NOMO-1 treated with DMSO at 0.1 percent for 48 hours (cell line): ENCODE results near the gene VASH2.
"Not testable (repeated sequence)": the region's sequence is repeated elsewhere in the genome, so short reads cannot be mapped to it uniquely, and the experiment has no call there.

Source experiments
- DNase-seq: peaks from one replicate; lab custom pipeline; 2025; ENCODE audit not compliant: unreplicated experiment; lab: John Stamatoyannopoulos, UW

VASH2 gene

DNA sequence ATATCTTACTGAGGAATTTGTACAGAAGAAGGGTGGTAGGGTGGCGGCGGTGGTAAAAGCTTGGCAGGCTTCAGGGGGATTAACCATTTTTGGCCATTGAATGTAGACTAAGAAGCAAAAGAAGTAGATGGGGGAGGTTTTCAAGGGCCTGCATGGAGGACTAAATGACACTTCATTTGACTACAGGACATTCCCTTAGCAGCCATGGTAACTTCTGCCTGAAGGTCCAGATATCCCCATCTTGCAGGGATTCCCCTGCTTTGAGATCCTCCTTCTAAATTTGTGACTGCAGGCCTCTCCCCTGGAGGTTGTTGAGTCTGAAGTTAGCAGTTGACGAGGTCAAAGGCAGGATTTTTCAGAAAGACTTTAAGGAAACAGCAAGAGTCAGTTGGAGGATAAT lies 4.8 kb downstream of the VASH2 start:
- DNase-seq = no peak

DNA sequence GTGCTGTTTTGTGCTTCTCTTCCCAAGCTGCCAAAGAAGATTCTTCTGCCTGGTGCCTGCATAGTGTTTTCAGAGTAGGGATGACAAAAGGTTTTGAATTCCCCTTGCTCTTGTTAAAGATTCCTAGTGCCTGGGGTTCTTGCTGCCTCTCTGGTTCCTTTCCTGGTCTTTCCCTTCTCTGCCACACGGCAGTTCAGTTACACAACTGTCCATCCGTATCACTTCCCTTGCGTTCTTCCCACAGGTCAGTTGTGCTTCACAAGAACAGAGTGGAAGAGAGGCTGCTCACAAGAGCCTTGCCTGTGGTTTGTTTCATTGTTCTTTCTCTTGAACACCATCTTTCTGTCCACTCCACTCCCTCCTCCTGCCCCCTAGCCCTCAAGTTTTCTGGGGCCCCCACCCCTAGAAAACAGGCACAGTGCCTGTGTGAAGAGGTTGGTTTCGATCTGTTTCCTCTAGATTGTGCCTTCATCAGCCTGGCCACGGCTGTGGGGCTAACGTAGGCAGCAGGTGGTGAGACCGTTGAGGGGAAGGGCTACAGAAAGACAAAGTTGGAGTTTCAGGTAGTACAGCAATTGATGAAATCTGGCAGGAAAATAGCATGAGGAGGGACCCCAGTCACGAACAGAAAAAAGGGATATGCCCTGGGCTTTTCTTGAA lies 5.8 kb downstream of the VASH2 start:
- DNase-seq = no peak

DNA sequence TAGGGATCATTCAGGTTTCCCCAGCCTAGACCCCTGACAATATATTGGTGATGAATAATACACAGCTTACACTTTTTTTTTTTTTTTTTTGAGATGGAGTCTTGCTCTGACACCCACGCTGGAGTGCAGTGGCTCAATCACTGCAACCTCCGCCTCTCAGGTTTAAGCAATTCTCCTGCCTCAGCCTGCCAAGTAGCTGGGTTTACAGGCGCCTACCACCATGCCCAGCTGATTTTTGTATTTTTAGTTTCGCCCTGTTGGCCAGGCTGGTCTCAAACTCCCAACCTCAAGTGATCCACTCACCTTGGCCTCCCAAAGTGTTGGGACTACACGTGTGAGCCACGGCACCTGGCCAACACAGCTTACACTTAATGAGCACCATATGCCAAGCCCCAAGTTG lies 7.2 kb downstream of the VASH2 start:
- no peak for DNase-seq

DNA sequence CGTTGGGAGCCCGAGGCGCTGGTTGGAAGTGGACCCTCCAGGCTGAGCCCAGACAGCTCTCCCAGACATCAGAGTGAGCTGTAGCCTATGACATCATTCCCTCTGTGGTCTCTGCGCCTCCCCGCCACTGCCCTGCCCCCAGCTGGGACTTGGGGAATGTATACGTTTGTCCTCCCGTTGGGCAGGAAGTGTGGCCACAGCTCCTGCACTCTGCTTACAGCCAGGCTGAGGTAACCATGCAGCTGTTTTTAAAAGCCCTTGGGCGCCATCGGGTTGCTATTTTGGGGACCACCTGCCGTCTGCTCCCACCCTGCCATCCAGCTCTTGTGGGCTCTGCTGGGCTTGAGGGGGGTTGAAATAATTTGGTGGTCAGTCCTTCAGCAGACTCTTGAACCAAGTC lies 7.8 kb downstream of the VASH2 start:
- DNase-seq = no peak

DNA sequence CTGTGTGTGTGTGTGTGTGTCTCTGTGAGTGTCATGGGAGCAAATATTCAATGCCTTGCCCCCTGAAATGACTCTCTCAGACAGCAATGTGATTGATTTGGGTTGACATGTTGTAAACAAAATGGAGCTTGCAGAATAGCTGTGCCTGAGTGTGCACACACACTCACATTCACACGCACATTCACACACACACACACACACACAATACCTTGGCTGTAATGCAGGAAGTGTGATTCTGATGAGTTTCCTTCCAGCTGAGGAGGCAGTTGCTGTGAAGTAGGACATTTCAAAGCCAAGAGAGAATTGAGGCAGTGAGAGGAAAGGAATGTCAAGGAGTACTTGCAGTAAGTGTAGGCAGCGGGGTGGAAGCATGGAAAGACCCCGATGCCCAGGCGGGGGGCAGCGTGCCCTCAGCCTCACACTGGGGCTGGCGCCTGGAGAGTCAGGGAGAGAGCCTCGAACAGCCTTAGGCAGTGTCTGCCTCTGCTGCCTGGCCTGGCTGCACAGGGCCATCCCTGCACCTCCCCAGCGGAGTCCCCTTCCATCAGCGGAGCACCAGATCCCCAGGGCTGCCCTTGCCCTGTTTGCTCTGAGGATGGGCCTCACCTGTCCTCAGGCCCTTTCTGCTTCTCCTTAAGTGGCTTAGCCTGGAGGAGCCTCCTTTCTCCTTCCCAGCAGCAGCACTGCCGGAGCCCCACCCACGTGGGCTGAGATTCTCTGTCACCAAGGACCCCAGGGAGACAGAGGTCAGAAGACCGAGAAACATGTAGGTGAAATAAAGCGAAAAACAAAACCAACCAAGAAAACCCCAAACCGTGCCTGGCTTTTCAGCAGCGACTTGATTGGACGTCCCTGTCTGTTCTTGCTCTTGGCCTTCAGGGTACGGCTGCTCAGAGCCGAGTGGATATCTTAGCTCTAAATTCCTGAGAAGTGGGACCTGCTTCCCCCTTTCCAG lies 9.2 kb downstream of the VASH2 start:
- no peak for DNase-seq

DNA sequence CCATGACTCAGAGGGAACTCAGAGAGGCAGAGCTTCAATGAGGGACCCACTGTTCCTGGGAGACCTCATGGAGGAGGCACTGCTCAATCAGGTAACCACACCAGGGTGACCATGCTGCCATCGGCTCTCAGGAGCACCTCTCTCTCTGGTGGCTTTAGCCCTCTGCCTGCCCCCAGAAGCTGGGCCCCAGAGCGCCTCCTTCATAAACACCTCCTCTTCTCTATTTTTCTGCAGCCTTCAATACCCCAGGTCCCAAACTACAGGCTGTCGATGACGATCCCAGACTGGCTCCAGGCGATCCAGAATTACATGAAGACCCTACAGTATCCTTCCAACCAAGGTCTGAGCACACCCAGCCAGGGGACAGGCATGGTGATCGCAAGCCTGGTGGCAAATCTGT lies 10.6 kb downstream of the VASH2 start:
- no peak for DNase-seq

DNA sequence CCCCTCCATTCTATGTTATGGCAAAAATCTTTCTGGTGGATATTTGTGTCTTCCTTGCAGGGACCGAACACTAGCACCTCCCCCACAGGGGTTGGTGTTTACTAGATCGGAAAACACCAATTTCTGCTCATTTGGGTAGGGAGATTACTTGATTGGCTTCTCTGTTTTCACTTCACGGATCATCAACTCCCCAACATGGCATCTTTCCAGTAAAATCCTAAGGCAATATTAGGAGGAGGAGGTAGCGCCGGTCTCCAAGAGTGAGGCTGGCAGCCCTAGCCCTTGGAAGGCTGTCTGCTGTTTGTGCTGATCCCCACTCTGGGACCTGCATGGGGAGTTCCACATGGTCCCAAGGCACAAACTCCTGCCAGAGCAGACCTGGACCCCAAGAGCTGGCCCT lies 12.2 kb downstream of the VASH2 start:
- no peak for DNase-seq

DNA sequence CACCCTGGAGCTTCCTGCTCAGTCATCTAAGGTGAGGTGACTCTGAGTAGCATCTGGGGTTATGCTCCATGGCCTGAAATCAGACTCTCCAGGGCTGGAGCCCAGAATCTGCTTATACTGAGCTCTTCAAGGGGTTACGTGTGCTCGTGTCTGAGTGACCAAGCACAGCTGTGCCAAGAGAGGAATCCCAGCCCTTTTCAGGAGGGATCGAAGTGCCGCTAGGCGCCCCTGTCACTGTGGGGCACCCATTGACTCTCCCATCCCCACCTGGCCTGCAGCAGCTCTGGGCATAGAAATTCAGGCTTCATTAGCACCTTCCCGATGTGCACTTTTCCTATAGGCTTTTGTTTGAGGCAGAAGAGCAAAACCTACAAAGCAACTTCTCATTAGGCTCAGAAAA lies 13.8 kb downstream of the VASH2 start:
- DNase-seq = no peak

DNA sequence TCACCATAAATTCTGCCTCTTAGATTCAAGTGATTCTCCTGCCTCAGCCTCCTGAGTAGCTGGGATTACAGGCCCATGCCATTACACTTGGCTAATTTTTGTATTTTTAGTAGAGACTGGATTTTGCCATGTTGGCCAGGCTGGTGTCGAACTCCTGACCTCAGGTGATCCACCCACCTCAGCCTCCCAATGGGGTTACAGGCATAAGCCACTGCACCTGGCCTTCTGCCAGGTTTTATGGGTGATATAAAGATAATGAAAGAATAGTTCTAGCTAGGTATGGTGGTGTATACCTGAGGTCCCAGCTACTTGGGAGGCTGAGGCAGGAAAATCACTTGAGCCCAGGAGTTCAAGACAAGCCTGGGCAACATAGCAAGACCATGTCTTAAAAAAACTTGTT lies 14.7 kb downstream of the VASH2 start:
- not testable (repeated sequence) for DNase-seq

DNA sequence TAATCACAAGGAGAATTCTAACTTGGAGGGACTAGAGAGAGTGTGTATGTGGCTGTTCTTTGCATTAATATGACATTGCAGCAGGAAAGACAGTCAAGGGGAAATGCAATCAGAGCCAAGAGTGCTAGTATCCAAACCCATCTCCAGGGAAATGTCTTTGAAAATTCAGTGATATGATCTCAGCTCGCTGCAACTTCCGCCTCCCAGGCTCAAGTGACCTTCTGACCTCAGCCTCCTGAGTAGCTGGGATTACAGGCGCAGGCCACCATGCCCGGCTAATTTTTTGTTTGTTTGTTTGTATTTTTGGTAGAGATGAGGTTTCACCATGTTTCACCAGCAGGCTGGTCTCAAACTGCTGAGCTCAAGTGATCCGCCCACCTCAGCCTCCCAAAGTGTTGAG lies 16.3 kb downstream of the VASH2 start:
- no peak for DNase-seq

DNA sequence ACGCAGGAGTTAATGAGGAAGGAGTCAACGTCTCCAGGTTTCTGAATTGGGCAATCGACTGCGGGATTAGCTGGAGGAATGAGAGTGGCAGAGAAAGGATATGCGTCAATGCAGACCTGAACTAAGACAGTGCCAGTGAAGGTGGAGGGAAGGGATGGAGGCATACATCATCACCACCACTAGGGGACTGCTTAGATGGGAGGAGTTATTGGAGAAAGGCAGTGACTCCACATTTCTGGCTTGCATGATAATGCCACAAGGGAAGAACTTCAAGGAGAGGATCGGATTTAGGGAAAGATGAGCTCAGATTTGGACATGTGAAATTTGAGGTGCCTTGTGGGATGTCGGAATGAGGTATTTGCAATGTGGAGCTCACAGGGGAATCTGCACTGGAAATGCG lies 17.5 kb downstream of the VASH2 start:
- peak; percentile 19 for DNase-seq

DNA sequence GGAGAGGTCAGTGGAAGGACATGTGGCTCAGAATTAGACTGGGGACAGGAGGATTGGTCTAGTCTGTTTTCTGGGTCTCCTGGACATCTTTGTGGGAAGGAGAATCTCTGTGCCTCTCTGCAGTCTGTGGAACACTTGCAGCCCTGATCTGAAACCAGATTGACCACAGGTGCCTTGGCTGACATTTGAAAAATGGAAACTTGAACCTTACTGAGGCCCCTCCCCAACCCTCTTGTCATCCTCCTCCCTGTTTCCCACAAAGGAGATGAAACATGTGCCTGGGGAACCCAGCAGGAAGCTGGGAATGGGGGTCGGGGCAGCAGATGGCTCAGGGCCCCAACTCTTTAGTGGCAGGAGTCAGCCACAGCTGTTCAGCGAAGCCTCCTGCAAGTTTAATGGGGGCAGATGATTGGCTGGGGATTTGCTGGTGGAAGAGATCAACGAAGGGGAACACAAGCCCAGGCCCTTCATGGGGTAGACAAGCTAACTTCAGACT lies 18.1 kb downstream of the VASH2 start:
- no peak for DNase-seq

DNA sequence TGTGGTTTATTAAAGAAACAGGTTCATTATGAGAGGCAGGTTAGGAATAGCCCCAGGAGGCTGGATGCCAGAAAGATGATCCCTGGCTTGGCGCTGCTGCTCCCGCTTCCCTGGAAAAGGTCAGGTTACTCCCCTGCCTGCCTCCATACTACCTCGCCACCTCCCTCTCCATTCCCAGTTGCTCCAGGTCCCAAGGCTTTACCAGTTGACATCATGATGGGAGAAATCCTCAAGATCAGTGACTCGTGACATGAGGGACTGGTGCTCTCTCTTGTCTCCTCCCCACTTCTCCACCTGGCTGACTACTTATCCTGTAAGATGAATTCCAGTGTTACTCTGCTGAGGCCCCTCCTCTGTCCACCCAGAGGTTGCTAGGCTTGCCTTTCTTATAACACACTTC lies 19.7 kb downstream of the VASH2 start:
- DNase-seq = no peak

DNA sequence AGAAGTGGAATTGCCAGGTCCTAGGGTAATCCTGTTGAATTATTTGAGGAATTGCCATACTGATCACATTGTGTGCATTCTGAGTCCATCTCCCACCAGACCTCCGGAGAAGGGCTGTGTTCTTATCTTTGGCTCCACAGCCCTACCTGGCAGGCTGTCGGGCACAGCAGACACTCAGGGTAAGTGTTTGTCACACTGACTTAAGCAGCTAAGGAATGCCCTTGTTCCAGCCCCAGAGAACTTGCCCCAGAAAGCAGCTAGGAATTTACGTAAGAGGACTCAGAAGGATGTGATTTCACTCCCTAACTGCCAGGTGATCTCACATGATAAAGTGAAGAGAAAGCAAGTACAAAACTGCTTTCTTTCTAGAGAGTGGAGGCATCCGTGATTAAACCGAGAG lies 21.0 kb downstream of the VASH2 start:
- no peak for DNase-seq

DNA sequence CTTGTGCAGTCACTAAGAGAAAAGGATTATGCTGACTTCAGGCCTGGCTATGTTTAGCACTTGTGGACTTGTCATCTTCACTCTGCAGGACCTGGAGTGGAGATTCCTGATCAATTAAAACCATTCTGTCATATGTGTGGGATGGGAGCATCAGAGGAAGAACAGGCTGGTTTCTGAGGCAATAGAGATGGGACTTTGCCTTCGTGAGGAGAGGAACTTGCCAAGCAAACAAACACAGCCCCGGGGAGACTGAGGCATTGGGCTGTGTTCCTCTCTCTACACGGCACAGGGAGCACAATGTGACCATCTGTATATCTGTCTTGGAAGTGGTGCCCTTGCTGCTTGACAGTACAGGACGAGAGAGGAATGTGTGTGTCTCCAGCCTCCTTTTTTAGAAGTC lies 23.1 kb downstream of the VASH2 start:
- DNase-seq = no peak

DNA sequence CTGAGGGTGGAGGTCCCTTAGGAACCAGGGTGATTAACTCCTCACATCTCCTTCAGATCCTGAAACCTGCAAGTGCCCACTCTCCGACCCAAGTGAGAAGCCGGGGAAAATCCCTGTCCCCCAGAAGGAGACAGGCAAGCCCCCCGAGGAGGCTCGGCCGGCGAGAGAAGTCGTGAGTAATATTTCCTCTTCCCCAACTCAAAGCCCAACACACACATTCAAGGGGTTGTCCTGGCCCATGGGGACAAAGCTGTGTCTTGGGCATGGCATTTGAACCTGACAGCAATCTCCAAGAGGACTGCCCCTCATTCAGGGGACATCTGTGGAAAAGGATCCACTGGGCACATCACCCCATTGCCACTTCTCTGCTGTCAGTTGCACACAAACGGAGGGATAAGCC lies 23.6 kb downstream of the VASH2 start:
- DNase-seq = no peak

DNA sequence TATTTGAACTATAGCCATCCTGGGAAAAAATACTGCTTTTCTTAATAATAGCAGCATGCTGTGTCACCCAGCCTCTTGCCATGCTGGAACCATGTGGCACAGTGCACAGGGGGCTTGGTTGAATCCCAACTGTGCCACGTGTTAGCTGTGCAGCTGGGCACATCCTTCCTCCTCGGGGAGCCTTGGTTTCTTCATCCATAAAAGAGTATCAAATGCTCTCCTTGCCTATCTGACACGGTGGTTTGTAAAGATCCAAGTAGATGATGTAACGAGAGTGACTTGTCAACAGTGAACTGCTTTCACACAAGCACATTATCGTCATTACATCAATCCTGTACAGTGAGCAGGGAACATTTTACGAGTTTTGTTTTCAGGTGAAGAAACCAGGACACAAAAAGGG lies 24.4 kb downstream of the VASH2 start:
- no peak for DNase-seq

DNA sequence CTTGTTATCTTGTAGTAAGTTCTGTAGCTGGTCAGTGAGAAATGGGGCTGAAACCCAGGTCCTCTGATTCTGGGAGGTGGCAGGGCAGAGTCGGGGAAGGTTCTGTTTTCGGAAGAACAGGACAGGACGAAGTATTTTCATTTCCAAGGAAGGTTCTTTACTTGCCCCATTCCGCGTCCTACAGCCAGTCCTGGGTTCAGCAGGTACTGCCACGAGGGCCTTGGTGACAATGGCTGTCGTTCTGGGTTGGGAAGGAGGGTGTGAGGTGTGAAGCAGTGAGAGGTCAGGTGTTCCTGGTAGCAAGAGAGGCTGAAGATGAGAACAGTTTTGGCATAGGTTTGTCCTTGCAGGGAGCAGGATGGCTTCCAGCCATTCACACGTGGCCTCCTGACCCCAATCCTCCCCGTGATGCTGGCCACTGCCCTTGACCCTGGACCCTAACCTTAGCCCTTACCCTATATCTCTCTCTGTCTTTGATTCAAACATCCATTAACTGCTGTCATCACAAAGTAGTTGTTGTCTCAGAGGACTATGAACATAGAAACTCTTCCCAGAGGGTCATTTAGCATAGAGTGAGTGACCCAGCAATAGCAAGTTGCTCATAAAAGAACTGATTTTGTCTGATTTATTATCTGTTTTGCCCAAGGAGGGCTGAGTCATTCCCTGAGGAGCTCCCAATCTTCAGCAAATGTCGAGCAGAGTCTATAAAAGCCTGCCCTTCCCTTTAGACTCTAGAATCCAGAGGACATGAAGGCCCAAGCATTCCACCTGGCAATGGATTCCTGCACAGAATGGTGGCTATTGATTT lies 25.0 kb downstream of the VASH2 start:
- DNase-seq = no peak

DNA sequence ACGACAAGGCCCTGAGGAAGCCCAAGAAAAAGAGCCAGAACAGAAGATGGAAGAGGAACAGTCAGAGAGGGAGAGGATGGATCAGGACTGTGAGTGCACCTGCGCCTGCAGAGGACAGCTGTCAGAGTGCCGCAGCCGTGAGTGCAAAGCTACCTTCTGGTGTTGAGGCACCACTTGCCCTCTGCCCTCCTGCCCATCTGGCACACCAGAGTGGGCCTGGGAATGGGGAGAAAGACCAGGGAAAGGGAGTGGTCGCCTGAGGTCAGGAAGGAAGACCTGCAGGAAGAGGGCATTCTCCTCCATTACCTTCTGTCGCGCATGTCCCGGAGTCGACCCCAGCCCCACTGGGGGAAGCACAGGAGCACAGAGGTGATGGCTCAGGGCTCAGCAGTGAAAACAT lies 26.2 kb downstream of the VASH2 start:
- no peak for DNase-seq

DNA sequence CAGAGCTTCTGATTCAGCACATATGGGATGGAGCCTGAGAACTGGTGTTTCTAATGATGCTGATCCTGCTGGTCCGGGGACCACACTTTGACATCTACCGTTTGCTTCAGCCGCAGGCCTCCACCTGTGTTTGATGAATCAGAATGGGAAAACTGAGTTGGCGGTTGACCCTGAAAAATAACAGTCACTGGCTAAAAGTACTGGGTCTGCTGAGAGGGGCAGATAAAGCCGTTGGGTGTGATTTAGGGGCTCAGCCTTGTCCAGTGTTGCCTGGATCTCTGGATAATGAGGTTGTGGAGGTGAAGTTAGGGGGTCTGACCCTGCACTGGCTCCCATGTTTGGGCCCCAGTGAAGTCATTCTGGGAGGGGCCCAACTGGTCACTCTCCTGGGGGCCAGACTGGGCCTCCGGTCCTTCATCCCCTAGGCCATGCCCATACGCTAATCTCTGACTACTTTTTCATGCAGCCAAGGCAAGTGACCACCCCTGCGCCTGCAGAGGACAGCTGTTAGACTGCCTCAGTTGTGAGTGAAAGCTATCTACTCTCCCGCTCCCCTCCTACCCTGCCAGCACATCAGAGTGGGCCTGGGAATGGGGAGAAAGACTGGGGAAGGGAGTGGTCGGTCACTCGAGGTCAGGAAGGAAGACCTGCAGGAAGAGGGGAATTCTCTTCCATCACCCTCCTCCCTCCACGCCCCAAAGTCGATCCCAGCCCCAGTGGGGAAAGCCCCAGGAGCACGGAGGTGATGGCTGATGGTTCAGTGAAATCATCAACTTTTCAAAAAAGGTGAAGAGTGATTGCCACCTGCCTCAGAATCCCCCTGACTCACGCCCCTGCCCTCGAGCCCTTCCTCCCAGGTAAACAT lies 27.7 kb downstream of the VASH2 start:
- no peak for DNase-seq
